ENCODE data around the gene ATG16L2.

- TF ChIP-seq, protein P1, sequence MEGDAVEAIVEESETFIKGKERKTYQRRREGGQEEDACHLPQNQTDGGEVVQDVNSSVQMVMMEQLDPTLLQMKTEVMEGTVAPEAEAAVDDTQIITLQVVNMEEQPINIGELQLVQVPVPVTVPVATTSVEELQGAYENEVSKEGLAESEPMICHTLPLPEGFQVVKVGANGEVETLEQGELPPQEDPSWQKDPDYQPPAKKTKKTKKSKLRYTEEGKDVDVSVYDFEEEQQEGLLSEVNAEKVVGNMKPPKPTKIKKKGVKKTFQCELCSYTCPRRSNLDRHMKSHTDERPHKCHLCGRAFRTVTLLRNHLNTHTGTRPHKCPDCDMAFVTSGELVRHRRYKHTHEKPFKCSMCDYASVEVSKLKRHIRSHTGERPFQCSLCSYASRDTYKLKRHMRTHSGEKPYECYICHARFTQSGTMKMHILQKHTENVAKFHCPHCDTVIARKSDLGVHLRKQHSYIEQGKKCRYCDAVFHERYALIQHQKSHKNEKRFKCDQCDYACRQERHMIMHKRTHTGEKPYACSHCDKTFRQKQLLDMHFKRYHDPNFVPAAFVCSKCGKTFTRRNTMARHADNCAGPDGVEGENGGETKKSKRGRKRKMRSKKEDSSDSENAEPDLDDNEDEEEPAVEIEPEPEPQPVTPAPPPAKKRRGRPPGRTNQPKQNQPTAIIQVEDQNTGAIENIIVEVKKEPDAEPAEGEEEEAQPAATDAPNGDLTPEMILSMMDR (IDR thresholded peaks at IDR 0.05; ENCODE audit: insufficient read depth, low read length, poor library complexity, severe bottlenecking) = no peak
- TF ChIP-seq EZH2phosphoT487 (conservative IDR thresholded peaks at IDR 0.05; ENCODE audit: low read length) = no peak
Measured at GRCh38 chr11:72781063-72781312, 33.2 kb upstream of the ATG16L2 start.
